HG03280 (cell line): ENCODE measurements around the gene FLNC.

ENCODE experiments used
- ATAC-seq: cut with Tn5 transposase; IDR thresholded peaks from one replicate; pipeline ENCODE4 v1.9.1; 2021; ENCODE audit warnings: mild to moderate bottlenecking, moderate library complexity; ENCODE audit not compliant: unreplicated experiment

FLNC gene

DNA sequence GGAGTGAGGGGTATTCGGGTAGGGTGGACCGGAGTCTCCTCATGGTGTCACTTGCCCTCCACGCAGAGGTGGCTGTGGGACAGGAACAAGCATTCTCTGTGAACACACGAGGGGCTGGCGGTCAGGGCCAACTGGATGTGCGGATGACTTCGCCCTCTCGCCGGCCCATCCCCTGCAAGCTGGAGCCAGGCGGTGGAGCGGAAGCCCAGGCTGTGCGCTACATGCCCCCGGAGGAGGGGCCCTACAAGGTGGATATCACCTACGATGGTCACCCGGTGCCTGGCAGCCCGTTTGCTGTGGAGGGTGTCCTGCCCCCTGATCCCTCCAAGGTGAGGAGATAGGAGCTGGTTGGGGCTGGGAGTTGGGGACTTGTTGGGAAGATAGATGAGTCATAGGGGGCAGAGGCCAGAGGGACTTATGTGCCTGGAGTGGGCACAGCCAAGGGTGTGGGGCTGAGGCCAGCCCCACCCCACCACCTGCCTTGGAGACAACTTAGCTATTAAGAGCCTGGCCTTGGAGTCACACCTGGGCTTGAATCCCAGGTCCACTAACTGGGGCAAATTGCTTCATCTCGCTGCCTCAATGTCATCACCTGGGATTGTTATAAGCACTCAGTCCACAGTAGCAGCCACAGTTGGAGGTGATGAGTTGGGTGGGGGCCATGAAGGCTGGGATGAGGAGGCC is 13.9 kb downstream of the FLNC start:
- ATAC-seq: no peak

DNA sequence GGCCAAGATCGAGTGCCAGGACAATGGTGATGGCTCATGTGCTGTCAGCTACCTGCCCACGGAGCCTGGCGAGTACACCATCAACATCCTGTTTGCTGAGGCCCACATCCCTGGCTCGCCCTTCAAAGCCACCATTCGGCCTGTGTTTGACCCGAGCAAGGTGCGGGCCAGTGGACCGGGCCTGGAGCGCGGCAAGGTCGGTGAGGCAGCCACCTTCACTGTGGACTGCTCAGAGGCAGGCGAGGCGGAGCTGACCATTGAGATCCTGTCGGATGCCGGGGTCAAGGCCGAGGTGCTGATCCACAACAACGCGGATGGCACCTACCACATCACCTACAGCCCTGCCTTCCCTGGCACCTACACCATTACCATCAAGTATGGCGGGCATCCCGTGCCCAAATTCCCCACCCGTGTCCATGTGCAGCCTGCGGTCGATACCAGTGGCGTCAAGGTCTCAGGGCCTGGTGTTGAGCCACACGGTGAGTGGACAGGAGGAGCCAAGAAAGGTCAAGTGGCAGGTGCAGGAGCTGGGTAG is 14.6 kb downstream of the FLNC start:
- ATAC-seq: no peak

DNA sequence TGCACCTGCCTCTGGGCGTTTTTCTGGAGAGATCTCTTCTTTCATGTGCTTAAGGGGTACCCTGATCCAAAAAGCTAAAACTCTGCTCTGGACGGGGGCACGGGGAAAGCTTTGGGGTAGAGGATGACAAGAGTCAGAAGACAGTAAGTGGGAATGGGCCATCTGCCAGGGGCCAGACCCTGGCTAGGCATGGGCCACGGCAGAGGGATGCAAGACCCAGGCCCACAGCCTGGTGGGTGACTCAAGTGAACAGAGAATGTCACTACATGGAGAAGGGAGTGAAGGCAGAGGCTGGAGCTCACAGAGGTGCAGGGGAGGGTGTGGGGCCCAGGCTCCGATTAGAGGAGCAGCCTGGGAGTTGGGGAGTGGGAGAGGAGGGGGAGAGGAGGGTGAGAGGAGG is 15.3 kb downstream of the FLNC start:
- ATAC-seq: no peak

DNA sequence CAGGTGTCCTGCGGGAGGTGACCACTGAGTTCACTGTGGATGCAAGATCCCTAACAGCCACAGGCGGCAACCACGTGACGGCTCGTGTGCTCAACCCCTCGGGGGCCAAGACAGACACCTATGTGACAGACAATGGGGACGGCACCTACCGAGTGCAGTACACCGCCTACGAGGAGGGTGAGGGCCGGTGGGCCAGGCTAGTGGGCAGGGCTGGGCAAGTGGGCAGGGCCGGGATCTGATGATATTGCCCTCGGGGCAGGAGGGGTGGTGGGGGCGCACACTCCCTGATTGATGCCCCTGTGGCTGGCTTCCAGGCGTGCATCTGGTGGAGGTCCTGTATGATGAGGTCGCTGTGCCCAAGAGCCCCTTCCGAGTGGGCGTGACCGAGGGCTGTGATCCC is 15.8 kb downstream of the FLNC start:
- ATAC-seq: no peak

DNA sequence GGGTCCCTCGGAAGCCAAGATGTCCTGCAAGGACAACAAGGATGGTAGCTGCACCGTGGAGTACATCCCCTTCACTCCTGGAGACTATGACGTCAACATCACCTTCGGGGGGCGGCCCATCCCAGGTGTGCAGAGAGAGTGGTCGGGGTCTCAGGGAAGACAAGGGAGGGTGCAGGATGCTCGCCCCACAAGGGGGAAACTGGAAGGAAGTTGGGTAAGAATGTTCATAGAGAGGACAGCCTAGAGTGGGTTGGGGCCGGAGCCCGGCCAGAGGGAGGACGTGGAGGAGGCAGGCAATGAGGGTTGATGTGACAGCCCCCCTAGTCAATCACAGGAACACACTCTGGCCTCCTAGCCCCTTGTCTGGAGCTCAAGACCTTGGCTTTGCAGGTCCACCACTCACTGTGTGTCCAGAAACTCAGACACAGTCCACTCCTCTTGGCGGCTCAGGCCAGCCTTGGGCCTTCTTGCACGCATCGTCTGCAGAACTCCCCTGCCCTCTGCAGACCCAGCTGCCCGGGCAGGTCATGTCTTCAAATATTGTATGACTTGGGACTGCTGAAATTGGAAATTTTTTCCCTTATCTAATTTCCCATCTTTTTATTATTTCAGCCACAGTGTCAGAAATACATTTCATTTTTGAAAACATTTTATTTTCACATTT is 16.7 kb downstream of the FLNC start:
- ATAC-seq: no peak

DNA sequence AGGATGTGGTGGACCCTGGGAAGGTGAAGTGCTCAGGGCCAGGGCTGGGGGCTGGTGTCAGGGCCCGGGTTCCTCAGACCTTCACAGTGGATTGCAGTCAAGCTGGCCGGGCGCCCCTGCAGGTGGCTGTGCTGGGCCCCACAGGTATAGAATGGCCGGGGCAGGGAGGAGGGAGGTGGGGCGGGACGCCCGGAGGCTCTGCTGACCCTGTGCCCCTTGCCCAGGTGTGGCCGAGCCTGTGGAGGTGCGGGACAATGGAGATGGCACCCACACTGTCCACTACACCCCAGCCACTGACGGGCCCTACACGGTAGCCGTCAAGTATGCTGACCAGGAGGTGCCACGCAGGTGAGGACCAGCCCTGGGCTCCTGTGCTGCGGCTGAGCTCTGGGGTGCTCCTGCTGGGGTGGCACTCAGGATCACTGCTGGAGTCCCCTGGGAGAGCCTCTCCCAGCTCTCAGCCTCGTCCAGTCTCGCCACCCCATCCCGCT is 17.6 kb downstream of the FLNC start:
- ATAC-seq: no peak

DNA sequence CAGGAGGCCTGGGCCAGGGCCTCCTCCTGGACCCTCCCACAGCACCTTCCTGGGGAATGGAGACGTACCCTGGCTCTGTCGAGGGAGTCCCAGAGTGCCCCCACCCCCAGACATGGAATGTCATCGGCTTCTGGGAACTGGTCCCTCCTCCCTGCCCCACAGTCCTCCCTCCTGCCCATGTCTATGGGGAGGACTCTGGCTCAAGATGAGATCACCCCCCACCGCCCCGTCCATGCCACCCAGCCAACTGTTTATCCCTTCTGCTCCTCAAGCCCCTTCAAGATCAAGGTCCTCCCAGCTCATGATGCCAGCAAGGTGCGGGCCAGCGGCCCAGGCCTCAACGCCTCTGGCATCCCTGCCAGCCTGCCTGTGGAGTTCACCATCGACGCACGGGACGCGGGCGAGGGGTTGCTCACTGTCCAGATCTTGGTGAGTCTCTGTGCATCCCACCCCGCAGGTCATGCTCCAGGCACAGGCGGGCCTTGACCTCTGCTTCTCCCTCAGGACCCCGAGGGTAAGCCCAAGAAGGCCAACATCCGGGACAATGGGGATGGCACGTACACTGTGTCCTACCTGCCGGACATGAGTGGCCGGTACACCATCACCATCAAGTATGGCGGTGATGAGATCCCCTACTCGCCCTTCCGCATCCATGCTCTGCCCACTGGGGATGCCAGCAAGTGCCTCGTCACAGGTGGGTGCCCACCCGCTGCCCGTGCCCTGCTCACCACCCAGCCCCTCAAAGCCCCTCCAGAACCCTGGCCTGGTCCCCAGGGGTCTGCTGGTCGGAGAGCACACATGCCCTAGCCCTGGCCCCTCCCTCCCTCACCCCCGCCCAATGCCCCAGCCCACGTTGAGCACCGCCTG is 18.3 kb downstream of the FLNC start:
- no peak for ATAC-seq

DNA sequence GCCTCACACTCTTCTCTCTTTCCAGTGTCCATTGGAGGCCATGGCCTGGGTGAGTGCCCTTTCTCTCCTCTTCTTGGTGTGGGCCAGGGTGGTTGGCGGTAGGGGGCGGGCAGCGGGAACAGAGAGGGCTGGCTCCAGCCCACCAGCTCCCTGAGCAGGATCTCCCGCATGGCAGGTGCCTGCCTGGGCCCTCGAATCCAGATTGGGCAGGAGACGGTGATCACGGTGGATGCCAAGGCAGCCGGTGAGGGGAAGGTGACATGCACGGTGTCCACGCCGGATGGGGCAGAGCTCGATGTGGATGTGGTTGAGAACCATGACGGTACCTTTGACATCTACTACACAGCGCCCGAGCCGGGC is 18.9 kb downstream of the FLNC start:
- no peak for ATAC-seq

DNA sequence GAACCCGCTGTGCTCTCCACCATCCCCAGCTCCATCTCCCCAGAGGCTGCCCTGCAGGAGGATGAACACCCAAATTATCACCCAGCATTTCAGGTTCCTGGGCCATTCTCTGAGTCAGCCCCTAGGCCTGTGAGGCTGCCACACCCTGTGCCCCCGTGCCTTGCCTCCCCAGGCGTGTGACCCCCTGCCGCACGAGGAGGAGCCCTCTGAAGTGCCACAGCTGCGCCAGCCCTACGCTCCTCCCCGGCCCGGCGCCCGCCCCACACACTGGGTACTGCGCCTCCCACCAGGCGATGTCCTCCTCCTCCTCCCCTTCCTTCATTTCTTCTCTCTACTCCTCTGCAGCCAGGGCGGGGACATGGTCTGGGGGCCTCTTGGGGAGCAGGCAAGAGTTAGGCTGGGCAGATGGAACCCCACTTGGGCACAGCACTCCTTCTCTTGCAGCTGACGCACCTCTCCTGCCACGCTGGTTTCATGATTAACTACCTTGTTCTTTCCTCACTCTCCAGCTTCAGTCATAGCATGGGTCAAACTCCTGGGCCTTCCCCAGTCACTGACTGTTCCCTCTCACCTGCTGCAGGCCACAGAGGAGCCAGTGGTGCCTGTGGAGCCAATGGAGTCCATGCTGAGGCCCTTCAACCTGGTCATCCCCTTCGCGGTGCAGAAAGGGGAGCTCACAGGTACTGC is 19.7 kb downstream of the FLNC start:
- ATAC-seq: no peak

DNA sequence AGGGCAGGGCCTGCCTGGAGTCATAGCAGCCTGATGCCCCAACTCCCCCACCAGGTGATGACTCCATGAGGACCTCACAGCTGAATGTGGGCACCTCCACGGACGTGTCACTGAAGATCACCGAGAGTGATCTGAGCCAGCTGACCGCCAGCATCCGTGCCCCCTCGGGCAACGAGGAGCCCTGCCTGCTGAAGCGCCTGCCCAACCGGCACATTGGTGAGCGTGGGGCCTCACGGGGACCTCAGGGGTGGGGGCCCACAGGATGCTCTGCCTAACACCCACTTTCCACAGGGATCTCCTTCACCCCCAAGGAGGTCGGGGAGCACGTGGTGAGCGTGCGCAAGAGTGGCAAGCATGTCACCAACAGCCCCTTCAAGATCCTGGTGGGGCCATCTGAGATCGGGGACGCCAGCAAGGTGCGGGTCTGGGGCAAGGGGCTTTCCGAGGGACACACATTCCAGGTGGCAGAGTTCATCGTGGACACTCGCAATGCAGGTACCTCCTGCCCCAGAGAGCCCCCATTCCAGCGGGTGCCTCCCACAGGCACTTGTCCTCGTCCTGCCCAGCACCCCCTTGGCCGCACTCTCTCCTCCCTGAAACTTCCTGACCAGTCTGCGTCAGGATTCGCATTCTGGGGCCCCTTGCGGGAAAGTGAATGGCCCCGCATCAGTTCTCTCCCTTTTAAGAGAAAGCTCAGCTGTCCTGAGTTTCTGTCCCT is 22.5 kb downstream of the FLNC start:
- ATAC-seq: no peak

DNA sequence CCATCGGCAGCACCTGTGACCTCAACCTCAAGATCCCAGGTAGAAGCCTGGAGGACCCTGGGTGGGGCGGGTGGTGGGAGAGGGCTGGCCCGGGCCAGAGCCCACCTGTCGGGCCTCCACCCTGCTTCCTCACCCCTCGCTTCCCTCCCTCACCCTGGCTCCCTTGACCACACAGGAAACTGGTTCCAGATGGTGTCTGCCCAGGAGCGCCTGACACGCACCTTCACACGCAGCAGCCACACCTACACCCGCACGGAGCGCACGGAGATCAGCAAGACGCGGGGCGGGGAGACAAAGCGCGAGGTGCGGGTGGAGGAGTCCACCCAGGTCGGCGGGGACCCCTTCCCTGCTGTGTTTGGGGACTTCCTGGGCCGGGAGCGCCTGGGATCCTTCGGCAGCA is 23.6 kb downstream of the FLNC start:
- no peak for ATAC-seq

DNA sequence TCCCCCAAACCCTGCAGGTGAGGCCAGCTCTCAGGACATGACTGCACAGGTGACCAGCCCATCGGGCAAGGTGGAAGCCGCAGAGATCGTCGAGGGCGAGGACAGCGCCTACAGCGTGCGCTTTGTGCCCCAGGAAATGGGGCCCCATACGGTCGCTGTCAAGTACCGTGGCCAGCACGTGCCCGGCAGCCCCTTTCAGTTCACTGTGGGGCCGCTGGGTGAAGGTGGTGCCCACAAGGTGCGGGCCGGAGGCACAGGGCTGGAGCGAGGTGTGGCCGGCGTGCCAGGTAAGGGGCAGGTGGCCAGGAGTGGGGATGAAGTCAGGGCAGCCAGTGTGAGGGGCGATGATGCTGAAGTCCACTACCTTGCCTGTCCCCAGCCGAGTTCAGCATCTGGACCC is 24.2 kb downstream of the FLNC start:
- no peak for ATAC-seq

DNA sequence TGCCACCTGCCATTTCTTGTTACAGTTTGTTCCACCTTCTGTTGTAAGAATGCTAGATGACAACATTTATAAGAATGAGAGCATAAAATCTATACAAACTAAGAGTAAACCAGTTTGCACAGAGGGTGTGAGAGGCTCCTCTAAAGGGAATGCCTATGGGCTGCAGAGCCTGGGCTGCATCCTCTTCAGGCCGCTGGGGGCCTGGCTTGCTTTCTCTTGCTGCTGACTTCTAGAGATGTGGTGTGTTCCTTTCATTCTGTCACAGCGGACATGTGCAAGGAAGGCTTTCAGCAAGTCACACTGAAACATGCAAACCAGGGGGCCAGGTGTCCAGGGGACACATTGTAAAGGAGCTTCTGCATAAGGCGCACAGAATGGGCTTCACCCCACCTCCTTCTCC is 25.4 kb downstream of the FLNC start:
- no peak for ATAC-seq

DNA sequence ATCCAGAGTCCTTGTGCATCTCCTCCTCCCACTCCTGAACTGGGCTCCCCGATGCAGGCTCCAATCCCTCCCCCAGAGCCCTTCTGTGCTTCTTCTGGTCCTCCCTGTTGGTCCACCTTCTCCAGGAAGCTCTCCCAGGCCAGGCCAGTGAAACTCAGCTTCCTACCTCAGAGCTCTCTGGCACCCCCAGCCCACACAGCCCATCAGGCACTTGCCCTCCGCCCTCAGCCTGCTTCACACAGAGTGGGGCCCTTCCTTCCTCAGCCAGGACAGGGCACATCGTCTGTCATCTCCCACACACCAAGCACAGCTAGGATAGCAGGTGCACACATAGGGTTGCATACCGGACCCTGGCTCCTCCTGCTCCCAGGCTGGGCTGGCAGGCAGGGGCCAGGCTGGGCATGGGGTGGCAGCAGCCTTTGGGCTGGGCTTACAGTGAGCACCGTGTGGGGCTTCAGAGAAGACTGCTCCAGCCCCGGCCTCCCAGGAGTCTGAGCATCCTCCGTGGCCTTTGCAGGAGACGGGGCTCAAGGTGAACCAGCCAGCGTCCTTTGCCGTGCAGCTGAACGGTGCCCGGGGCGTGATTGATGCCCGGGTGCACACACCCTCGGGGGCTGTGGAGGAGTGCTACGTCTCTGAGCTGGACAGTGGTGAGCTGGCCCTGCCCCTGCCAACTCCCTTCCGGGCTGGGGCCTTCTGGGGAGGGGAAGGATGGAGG is 26.0 kb downstream of the FLNC start:
- ATAC-seq: no peak

DNA sequence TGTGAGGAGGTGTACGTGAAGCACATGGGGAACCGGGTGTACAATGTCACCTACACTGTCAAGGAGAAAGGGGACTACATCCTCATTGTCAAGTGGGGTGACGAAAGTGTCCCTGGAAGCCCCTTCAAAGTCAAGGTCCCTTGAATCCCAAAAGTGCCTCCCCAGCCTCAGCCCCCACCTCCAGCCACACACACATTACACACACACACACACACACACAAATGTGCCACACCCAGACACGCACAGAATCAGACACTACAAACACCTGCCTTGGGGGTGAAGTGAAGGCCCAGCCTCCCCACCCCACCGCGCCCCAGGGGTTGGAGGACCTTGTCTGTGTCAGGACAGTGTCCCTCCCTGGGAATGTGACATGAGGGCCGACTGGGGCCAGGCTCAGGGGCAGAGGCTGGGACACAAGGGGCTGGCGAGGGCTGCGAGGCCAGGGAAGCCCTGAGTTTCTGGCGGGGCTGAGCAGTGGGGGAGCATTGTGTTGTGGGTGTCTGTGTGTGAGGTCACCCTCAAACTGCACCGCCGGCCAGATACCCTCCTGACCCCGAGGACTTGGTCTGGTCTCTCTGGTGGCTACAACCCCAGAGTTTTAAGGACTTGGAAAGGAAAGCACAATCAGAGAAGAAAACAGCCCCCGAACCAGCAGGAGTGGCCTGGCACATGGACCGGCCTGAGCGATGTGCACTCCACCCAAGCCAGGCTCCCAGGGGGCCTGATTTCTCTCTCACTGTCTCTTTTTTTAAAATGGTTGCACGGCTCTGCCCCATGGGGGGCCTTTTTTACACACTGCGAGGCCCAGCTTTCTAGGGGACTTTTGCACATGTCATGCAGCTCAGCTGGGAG is 28.4 kb downstream of the FLNC start:
- no peak for ATAC-seq

DNA sequence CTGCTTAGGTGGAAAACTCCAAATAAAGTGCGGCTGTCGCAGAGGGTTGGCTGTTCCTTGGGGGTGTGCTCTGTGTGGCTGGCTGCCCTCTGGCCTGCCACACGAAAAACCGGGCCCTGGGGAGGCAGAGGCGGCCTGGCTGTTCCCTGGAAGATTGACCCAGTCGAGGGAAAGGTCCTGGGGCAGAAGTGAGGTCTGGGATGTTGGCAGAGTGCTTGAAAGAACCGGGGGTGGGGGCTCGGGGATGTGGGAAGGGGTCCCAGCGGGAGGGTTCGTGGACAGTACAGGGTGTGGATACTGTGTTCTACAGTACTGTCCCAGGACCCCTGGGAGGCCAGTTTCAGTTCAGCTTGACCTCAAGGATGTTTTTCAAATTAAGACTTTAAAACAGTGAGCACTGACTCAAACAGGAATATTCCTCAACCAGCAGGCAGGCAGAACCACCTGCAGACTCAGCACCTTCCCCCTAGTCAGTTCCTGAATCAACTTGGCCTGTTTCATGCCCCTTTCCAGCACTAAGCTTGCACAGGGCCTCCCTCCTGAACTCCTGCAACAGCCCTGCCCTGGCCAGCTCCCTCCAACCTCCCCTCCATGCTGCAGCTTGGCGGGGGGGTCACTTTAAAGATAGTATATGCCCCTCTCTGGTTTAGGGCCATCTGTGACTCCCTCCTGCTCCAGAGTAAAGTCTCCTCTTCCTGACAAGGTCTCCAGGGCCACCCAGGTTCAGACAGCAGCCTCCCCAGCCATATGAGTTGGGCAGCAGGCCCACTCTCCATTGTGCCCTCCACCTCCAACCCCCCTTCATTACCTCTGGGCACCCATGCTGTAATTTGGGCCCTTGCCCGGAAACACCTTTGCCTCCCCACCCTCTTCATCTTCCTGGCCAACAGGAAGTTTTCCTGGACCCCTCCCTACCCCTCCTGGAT is 29.3 kb downstream of the FLNC start:
- ATAC-seq: no peak

DNA sequence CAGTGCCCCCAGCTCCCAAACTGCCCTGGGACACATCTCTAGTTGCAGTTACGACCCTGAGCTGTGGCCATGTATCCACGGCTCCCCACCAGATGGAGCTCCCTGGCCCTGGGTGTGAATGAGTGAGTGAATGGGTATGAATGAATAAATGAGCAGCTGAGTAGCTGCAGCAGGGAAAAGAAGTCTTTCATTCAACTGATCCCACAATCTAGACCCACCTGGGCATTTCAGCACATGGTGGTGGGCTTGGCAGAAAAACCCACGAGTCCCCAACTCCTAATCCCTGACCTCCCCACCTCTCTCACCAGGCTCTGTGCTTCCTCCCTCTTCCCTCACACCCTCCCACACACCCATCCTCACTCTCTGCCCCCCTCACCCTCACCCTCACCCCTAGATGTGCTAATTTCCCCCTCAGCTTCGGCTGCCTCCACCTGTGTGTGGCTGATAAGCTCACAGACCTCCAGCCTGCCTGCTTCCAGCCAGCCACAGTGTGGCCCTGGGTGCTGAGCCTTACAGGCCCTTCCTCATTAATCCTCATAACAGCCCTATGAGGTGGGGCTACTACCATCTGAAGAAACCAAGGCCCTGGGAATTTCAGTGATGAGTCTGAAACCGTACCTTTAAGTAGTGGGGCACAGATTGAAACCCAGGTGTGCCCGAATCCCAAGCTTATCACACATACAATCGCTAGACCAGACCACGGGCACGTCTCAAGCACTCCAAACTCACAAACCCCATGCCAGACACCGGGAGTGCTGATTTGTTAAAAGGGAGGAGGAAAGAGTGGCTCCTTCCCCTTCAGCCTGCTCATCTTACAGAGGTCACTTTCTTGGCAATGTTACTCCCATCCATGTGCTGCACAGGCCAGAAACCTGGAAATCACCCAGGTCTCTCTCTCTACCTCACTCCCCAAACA is 30.2 kb downstream of the FLNC start:
- ATAC-seq: no peak
